Nephron (organoid): ENCODE data around the gene TAF4B.

Experiments
- H3K27ac Mint-ChIP-seq, 3 experiments: 2 replicates each; pipeline ENCODE4 v1.8.0; 2020; ENCODE audit warnings: mixed read lengths in 3 of 3, mild to moderate bottlenecking in 2 of 3, moderate library complexity in 1 of 3
- H3K27me3 Mint-ChIP-seq: 2 replicates; pipeline ENCODE4 v1.8.0; 2021; ENCODE audit warnings: low read depth, mild to moderate bottlenecking, moderate library complexity, mixed read lengths
- H3K36me3 Mint-ChIP-seq: 2 replicates; pipeline ENCODE4 v1.8.0; 2020; ENCODE audit warnings: low read depth, mixed read lengths
- H3K4me1 Mint-ChIP-seq: 2 replicates; pipeline ENCODE4 v1.8.0; 2020; ENCODE audit warnings: mixed read lengths
- H3K4me3 Mint-ChIP-seq, 3 experiments: 2 replicates each; pipeline ENCODE4 v1.8.0; 2020; ENCODE audit warnings: mild to moderate bottlenecking in 3 of 3, mixed read lengths in 3 of 3, moderate library complexity in 2 of 3
- H3K9me3 Mint-ChIP-seq: 2 replicates; pipeline ENCODE4 v1.8.0; 2020; ENCODE audit warnings: mixed read lengths
- TF ChIP-seq, protein P1 (sequence below), 3 experiments: fragments of 200-600 bp; sonication (generic); IDR thresholded peaks; one replicate each; pipeline ENCODE4 v1.5.0; 2021; ENCODE audit warnings: antibody characterized with exemption in 3 of 3; ENCODE audit not compliant: unreplicated experiment in 3 of 3

Gene TAF4B

DNA sequence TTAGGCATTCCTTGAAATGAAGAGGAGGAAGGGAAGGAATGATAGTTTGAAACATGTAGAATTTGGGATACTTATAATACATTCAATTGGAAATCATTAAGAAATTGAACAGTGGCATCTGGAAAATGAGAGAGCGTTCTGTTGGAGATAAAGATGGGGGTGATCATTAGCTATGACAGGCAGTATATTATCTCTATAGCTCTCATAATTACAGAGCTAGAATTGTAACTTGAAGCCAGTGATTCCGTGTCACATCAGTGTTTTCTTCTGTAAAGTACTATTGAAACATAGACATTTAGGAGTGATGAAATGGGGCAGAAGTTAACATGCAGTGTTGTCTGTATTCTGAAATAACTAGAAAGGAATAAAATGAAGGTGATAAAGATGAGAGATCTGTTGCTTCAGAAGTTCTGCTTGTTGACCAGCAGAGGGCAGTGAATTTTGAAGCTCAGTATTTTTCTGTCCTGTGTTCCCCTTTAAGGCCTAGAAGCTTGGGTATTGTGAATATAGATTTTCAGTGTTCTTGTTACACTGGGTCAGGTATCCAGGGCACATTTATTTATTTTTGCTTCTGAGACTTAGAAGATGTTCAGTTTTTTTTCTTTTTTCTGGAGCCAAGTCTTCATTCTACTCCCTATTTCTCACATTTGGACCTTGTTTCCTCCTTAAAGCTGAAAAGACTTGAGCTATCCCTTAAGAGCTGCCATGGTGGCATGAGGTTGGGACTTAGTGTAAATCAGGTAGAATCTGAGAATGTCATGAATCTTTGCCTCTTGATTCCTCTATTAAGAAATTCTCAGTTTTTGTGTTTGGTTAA is 157.4 kb downstream of the TAF4B start:
- Mint-ChIP-seq H3K4me1 (peaks cover 16% of the 10 kb centered on the region), H3K27me3 (no peaks in the 10 kb centered on the region), H3K27ac (peak overlapping the region in 2 of 3 experiments; percentile 64 to 92), H3K4me3 (no peak overlapping the region), H3K9me3 (no peaks in the 10 kb centered on the region), H3K36me3 (no peaks in the 10 kb centered on the region)
- TF ChIP-seq, protein P1, sequence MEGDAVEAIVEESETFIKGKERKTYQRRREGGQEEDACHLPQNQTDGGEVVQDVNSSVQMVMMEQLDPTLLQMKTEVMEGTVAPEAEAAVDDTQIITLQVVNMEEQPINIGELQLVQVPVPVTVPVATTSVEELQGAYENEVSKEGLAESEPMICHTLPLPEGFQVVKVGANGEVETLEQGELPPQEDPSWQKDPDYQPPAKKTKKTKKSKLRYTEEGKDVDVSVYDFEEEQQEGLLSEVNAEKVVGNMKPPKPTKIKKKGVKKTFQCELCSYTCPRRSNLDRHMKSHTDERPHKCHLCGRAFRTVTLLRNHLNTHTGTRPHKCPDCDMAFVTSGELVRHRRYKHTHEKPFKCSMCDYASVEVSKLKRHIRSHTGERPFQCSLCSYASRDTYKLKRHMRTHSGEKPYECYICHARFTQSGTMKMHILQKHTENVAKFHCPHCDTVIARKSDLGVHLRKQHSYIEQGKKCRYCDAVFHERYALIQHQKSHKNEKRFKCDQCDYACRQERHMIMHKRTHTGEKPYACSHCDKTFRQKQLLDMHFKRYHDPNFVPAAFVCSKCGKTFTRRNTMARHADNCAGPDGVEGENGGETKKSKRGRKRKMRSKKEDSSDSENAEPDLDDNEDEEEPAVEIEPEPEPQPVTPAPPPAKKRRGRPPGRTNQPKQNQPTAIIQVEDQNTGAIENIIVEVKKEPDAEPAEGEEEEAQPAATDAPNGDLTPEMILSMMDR (IDR thresholded peaks at IDR 0.05; ENCODE audit: unreplicated experiment in 3 of 3): peak; percentile 76 to 81 (median 78)

- H3K36me3 Mint-ChIP-seq: peaks cover 8% of the 10 kb centered on the region
- H3K9me3 Mint-ChIP-seq: no peaks in the 10 kb centered on the region
- H3K27me3 Mint-ChIP-seq: no peaks in the 10 kb centered on the region
- H3K4me3 Mint-ChIP-seq: no peak overlapping the region
- peaks cover 16% of the 10 kb centered on the region for H3K4me1 Mint-ChIP-seq
- H3K27ac Mint-ChIP-seq: peak overlapping the region; percentile 29 to 92 (median 60)
- TF ChIP-seq, protein P1 (IDR thresholded peaks at IDR 0.05; ENCODE audit: unreplicated experiment in 3 of 3): peak in 1 of 3 experiments; percentile 8
Observed at GRCh38 chr18:26386002-26386401, 159.8 kb downstream of the TAF4B start.

DNA sequence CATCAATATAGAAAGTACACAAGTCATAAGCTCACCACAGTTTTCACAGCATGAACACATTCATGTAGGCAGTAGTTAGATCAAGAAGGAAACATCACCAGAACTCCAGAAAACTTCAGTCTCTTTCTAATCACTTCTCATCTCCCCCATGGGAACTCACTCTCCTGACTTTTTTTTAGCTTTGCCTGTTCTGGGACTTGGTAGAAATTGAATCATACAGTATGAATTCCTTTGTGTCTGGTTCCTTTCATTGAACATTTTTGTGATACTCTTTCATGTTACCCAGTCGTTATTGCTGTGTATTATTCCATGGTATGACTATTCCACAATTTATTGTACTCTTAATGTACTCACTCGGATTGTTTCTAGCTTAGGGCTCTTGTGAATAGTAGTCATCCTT is 160.2 kb downstream of the TAF4B start:
- no peak overlapping the region for H3K4me3 Mint-ChIP-seq
- TF ChIP-seq, protein P1 (IDR thresholded peaks at IDR 0.05; ENCODE audit: unreplicated experiment in 3 of 3): no peak
- H3K27ac Mint-ChIP-seq: peak overlapping the region; percentile 29 to 92 (median 60)
- H3K9me3 Mint-ChIP-seq: no peaks in the 10 kb centered on the region
- no peaks in the 10 kb centered on the region for H3K27me3 Mint-ChIP-seq
- H3K4me1 Mint-ChIP-seq: peaks cover 16% of the 10 kb centered on the region
- H3K36me3 Mint-ChIP-seq: peaks cover 8% of the 10 kb centered on the region

- Mint-ChIP-seq H3K27me3 (no peaks in the 10 kb centered on the region), H3K4me1 (no peaks in the 10 kb centered on the region), H3K9me3 (no peaks in the 10 kb centered on the region), H3K4me3 (no peak overlapping the region), H3K36me3 (peaks cover 8% of the 10 kb centered on the region), H3K27ac (no peak overlapping the region)
- TF ChIP-seq, protein P1 (IDR thresholded peaks at IDR 0.05; ENCODE audit: unreplicated experiment in 3 of 3): no peak
Observed at GRCh38 chr18:26394047-26394654, 167.9 kb downstream of the TAF4B start.

- H3K9me3 Mint-ChIP-seq: no peaks in the 10 kb centered on the region
- no peak overlapping the region for H3K4me3 Mint-ChIP-seq
- H3K4me1 Mint-ChIP-seq: no peaks in the 10 kb centered on the region
- no peaks in the 10 kb centered on the region for H3K27me3 Mint-ChIP-seq
- H3K36me3 Mint-ChIP-seq: no peaks in the 10 kb centered on the region
- no peak overlapping the region for H3K27ac Mint-ChIP-seq
- TF ChIP-seq, protein P1 (IDR thresholded peaks at IDR 0.05; ENCODE audit: unreplicated experiment in 3 of 3): no peak
Observed at GRCh38 chr18:26397019-26397418, 170.8 kb downstream of the TAF4B start.
